Activated T-helper 17 cell treated with anti-CD3 and anti-CD28 coated beads, Interleukin-2, amount 50 U/mL, for 72 hours (primary cell): Measurements from ENCODE around the gene TUBA1A. TPM values are rescaled to one million over a fixed set of nuclear protein-coding genes. Genes with fewer than 3 reads are reported as not detected.
"Not testable (repeated sequence)": the region's sequence is repeated elsewhere in the genome, so short reads cannot be mapped to it uniquely, and the experiment has no call there.

Experiments used
- ATAC-seq: fragments of 150-1000 bp; cut with Tn5 transposase; replicated peaks from 2 replicates; pipeline ENCODE4 v1.10.0; 2021; ENCODE audit warnings: mild to moderate bottlenecking, moderate library complexity
- H3K27ac Mint-ChIP-seq: one replicate; pipeline ENCODE4 v1.8.0; 2022; ENCODE audit warnings: mixed read lengths
- H3K27me3 Mint-ChIP-seq: one replicate; pipeline ENCODE4 v1.8.0; 2022; ENCODE audit warnings: mixed read lengths
- H3K36me3 Mint-ChIP-seq: one replicate; pipeline ENCODE4 v1.8.0; 2022; ENCODE audit warnings: low read depth, mild to moderate bottlenecking, mixed read lengths
- H3K4me1 Mint-ChIP-seq: one replicate; pipeline ENCODE4 v1.8.0; 2022; ENCODE audit warnings: mixed read lengths
- H3K4me3 Mint-ChIP-seq: one replicate; pipeline ENCODE4 v1.8.0; 2022; ENCODE audit warnings: mild to moderate bottlenecking, mixed read lengths
- H3K9me3 Mint-ChIP-seq: one replicate; pipeline ENCODE4 v1.8.0; 2022; ENCODE audit warnings: mixed read lengths
- total RNA-seq, 2 donors: library from RNA; stranded (reverse); gene quantifications; one replicate each; pipeline ENCODE4 v1.2.3, GENCODE V29; 2022

The TUBA1A gene
- total RNA-seq, 2 donors from 2014 or later = 57.9 to 72.6 TPM

DNA sequence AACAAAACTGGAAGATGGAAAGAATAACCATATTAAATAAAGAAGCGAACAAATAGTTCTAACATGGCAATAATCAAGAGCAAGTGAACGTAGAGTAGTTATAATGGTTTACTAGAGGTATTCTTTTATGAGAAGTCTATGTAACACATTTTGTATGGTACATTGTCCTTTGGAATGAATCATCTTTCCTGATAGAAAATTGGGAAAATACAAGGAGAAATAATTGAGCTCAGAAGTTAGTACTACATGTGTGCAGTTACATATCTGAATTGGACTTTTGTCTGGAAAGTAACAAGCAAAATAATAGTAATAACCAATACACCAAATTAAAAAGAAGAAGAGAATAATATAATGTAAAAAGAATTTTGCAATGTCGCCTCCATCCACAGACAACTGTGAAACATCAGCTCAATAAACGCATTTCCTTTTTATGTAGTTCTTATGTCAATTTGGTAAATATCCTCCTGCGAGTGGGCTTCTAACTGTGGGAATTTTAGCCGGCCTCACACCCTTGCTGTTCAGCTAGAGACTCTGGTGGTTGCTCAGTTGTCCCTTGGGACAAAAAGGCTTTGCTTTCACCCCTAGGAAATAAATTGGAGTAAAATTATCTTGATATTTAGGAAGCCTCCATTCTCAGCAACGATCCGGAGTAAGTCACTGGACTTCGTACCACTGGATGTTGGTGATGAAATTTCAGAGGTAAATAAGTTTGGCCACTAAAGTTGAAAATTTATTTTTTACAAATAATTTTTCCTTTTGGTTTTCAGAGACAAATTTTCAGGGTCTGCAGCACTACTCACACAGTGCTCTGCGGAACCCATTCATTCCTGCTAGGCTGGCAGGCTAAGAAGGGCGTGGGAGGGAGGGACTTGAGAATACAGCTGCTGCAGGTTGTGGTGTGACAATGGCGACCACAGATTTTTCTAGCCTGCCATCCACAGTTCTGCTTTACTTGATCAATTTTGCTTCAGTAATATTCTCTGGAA is 1.1 kb upstream of the TUBA1A start:
- peaks cover 12% of the 10 kb centered on the region for H3K4me1 Mint-ChIP-seq
- H3K9me3 Mint-ChIP-seq = no peaks in the 10 kb centered on the region
- H3K4me3 Mint-ChIP-seq = peak overlapping the region; percentile 94
- ATAC-seq = no peak
- no peaks in the 10 kb centered on the region for H3K27me3 Mint-ChIP-seq
- H3K36me3 Mint-ChIP-seq = peaks cover 34% of the 10 kb centered on the region
- H3K27ac Mint-ChIP-seq = peak overlapping the region; percentile 96

DNA sequence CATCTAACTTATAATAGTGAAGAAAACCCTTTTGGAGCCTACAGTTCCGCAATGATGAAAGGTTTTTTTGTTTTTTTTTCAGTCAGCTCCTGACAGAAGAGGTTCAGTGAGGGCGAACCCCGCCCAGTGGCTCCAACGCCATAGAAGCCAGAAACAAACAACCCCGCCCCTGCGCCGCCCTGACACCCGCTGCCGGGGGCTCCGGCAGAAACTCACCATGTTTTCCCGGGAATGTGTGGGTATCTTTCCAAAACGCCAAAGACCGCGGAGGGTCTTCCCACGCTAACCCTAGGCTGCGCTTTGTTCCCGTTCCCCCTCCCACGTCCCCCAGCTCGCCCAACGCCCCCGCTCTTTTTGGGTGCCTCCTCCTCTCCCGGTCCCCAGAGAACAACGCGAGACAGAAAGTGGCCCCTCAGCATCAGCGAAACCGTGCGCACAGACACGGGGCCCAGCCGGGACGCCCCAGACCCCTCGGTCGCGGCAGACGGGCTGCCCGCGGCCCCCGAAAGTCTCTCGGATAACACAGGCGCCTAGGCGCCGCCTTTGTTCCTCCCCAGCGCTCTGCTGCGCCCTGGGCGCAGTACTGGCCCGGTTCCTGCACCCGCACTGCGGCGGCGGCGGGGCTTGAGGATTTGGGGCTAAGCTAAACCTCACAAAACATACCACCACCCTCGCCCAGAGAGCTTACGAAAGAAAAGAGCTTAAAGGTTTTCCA is 522 bp downstream of the TUBA1A start:
- H3K4me1 Mint-ChIP-seq = peaks cover 16% of the 10 kb centered on the region
- no peaks in the 10 kb centered on the region for H3K9me3 Mint-ChIP-seq
- no peaks in the 10 kb centered on the region for H3K27me3 Mint-ChIP-seq
- ATAC-seq = peak; percentile 59
- peak overlapping the region; percentile 94 for H3K4me3 Mint-ChIP-seq
- H3K36me3 Mint-ChIP-seq = peaks cover 50% of the 10 kb centered on the region
- H3K27ac Mint-ChIP-seq = peak overlapping the region; percentile 96

DNA sequence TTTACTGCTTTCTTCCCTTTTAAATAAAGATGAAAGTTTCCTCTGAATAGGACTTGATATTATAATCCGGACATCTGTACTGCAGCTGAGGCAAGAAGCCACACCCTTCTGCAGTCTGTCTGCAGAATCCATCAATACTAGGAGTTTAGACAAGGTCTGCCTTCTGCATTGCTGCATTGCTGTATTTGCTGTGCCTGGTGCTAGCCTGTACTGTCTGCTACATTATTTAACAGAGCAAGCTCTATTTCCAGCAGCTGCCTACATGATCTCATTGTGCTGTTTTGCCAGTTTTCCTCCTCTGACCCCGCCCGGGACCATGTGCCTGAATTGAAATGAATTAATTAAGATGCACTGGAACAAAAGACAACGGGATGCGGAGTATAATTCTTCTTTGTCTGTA is 1.7 kb downstream of the TUBA1A start:
- peak overlapping the region; percentile 94 for H3K4me3 Mint-ChIP-seq
- H3K36me3 Mint-ChIP-seq = peaks cover 52% of the 10 kb centered on the region
- H3K27ac Mint-ChIP-seq = peak overlapping the region; percentile 96
- no peak for ATAC-seq
- peaks cover 16% of the 10 kb centered on the region for H3K4me1 Mint-ChIP-seq
- no peaks in the 10 kb centered on the region for H3K9me3 Mint-ChIP-seq
- H3K27me3 Mint-ChIP-seq = no peaks in the 10 kb centered on the region

DNA sequence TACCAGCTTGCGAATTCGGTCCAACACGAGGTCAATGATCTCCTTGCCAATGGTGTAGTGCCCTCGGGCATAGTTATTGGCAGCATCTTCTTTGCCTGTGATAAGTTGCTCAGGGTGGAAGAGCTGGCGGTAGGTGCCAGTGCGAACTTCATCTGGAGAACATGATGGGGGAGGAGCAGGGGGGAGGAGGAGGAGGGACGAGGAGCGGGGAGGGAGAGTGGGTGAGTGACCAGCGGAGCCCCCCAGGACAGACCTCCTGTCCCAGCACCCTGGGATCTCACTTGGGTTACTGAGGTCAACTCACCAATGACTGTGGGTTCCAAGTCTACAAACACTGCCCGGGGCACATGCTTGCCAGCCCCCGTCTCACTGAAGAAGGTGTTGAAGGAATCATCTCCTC is 2.6 kb downstream of the TUBA1A start:
- Mint-ChIP-seq H3K4me3 (peak overlapping the region; percentile 12), H3K36me3 (peaks cover 52% of the 10 kb centered on the region), H3K4me1 (peaks cover 18% of the 10 kb centered on the region)
- not testable (repeated sequence) for H3K9me3 Mint-ChIP-seq, H3K27me3 Mint-ChIP-seq, ATAC-seq, H3K27ac Mint-ChIP-seq

DNA sequence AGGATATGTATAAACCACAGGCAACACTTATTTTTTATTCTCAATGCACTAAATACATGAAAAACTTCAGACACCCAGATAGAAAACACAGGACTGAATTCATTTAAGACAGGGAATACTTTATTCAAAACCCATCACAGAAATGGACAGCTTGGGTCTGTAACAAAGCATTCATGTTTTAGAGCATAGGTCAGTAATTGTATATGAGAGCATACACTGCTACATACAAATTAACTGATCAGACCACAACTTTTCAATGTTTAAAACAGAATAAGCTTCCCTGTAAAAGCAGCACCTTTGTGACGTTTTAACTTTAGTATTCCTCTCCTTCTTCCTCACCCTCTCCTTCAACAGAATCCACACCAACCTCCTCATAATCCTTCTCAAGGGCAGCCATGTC is 4.2 kb downstream of the TUBA1A start:
- H3K27me3 Mint-ChIP-seq, H3K4me3 Mint-ChIP-seq, ATAC-seq, H3K9me3 Mint-ChIP-seq: not testable (repeated sequence)
- peaks cover 52% of the 10 kb centered on the region for H3K36me3 Mint-ChIP-seq
- H3K4me1 Mint-ChIP-seq = peaks cover 17% of the 10 kb centered on the region
- H3K27ac Mint-ChIP-seq = peak overlapping the region; percentile 54

DNA sequence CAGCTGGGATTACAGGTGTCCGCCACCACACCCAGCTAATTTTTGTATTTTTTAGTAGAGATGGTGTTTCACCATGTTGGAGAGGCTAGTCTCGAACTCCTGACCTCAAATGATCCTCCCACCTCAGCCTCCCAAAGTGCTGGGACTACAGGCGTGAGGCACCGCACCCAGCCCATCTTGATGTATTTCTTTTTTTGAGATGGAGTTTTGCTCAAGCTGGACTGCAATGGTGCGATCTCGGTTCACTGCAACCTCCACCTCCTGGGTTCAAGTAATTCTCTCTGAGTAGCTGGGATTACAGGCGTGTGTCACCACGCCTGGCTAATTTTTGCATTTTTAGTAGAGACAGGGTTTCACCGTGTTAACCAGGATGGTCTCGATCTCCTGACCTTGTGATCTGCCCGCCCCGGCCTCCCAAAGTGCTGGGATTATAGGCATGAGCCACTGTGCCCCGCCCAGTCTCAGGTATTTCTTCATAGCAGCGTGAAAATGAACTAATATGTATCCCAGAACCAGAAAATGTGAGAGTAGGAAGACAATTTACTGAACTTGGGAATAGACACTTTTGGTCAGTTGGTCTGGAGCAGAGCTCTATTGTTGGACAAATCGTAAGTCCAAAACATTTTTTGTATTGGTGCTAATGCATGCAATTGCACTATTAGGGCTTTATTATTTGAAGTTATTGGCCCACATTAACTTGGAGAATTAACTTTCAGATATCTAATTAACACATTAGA is 5.5 kb downstream of the TUBA1A start:
- Mint-ChIP-seq H3K36me3 (peaks cover 52% of the 10 kb centered on the region), H3K4me1 (peaks cover 13% of the 10 kb centered on the region), H3K27ac (peak overlapping the region; percentile 62)
- H3K27me3 Mint-ChIP-seq, H3K9me3 Mint-ChIP-seq, ATAC-seq, H3K4me3 Mint-ChIP-seq: not testable (repeated sequence)

DNA sequence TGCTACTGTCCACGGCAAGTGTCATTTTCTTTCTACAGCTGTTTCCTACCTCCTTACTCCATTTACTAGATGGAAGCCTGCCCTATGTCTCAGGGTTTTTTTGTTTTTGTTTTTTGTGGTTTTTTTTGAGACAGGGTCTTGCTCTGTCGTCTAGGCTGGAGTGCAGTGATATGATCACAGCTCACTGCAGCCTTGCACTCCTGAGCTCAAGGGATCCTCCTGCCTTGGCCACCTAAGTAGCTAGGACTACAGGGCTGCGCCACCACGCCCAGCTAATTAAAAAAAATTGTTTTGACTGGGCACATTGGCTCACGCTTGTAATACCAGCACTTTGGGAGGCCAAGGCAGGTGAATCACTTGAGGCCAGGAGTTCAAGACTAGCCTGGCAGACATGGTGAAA is 14.7 kb downstream of the TUBA1A start:
- ATAC-seq = no peak
- Mint-ChIP-seq H3K4me3 (no peak overlapping the region), H3K27me3 (peaks cover 2% of the 10 kb centered on the region), H3K36me3 (no peaks in the 10 kb centered on the region), H3K27ac (no peak overlapping the region), H3K4me1 (no peaks in the 10 kb centered on the region), H3K9me3 (no peaks in the 10 kb centered on the region)

DNA sequence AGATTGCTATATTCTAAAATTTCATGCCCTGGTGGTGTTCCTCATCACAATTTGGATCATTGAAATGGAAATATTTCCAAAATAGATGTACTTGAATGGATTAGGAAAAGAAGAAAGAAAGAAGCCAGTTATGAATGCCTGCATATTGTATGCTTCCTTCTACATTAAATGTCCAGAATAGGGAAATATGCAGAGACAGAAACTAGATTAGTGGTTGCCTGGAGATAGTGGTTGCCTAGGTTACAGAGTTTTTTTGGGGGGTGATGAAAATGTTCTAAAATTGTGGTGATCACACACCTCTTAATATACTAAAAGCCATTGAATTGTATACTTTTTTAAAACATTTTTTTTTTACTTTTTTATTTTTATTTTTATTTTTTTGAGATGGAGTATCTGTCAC is 18.0 kb downstream of the TUBA1A start:
- no peaks in the 10 kb centered on the region for H3K36me3 Mint-ChIP-seq
- no peak overlapping the region for H3K27ac Mint-ChIP-seq
- H3K4me1 Mint-ChIP-seq = no peaks in the 10 kb centered on the region
- H3K27me3 Mint-ChIP-seq = peaks cover 2% of the 10 kb centered on the region
- ATAC-seq = no peak
- no peak overlapping the region for H3K4me3 Mint-ChIP-seq
- H3K9me3 Mint-ChIP-seq = no peaks in the 10 kb centered on the region

DNA sequence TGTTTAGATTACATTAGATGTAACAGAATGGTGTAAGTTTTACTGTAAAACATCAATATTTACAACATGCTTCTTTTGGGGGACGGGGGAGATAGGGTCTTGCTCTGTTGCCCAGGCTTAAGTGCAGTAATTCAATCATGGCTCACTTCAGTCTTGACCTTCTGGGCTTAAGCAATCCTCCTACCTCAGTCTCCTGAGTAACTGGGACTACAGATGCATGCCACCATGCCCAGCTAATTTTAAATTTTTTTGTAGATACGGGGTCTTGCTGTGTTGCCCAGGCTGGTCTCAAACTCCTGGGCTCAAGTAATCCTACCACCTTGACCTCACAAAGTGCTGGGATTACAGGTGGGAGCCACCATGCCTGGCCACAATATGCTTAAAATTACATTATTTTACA is 23.8 kb downstream of the TUBA1A start:
- no peak for ATAC-seq
- Mint-ChIP-seq H3K36me3 (no peaks in the 10 kb centered on the region), H3K4me1 (no peaks in the 10 kb centered on the region), H3K27ac (no peak overlapping the region), H3K4me3 (no peak overlapping the region), H3K9me3 (no peaks in the 10 kb centered on the region), H3K27me3 (no peaks in the 10 kb centered on the region)

DNA sequence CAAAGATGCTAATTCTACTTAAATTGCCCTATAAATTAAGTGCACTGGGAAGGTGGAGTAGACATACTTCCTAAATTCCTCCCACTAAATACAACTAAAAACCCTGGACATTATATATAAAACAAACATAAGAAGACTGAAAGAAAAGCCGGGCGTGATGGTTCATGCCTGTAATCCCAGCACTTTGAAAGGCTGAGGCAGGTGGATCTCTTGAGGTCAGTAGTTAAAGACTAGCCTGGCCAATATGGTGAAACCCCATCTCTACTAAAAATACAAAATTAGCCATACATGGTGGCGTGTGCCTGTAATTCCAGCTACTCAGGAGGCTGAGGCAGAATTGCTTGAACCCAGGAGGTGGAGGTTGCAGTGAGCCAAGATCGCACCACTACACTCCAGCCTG is 27.0 kb downstream of the TUBA1A start:
- not testable (repeated sequence) for H3K36me3 Mint-ChIP-seq, ATAC-seq, H3K4me3 Mint-ChIP-seq

DNA sequence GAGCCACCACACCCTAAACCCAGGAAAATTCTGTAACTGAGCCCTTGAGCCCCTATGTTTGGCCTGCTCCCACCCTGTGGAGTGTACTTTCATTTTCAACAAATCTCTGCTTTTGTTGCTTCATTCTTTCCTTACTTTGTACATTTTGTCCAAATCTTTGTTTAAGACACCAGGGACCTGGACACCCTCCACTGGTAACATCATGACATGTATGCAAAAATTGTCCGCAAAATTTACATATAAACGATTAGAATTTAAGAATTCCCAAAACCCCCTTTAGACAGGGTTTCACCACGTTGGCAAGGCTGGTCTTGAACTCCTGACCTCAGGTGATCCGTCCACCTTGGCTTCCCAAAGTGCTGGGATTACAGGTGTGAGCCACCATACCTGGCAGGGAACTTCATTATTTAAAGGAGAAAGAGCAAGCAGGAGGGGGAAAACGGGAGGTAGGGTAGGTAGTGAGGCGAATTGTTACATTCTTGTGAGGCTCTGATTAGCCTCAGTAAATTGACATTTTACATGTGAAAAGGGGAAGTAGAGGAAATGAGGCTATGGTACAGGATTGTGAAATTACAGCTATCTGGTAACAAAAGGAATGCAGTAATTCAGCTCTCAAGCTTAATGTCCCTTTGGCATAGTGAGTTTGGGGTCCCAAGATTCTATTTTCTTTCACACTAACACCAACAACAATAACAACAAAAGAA is 27.6 kb downstream of the TUBA1A start:
- Mint-ChIP-seq H3K27me3 (no peaks in the 10 kb centered on the region), H3K36me3 (no peaks in the 10 kb centered on the region), H3K27ac (no peak overlapping the region), H3K9me3 (no peaks in the 10 kb centered on the region), H3K4me3 (no peak overlapping the region), H3K4me1 (no peaks in the 10 kb centered on the region)
- no peak for ATAC-seq

More for the DNA sequence above, 27.0 kb downstream of the TUBA1A start:
- not testable (repeated sequence) for H3K9me3 Mint-ChIP-seq, H3K4me1 Mint-ChIP-seq, H3K27ac Mint-ChIP-seq, H3K27me3 Mint-ChIP-seq

DNA sequence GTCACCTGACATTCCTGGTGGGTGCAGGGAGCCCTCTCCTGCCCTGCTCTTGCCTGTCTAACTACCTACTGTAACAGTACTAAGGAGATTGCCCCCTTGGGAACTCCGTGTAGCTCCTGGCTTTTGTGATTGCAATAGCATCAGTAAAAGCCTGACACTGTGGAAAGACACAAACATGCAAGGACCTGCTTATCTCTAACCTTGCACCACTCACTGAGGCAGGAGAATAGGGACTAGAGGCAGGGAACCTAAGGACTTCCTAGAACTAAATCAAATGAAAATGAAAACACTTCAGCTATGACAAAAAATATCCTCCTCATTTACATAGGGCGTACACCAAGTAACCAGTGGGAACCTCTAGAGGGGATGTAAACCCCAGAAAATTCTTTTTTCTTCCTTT is 28.5 kb downstream of the TUBA1A start:
- Mint-ChIP-seq H3K4me1 (no peaks in the 10 kb centered on the region), H3K4me3 (no peak overlapping the region), H3K27me3 (no peaks in the 10 kb centered on the region), H3K9me3 (no peaks in the 10 kb centered on the region), H3K27ac (no peak overlapping the region), H3K36me3 (no peaks in the 10 kb centered on the region)
- no peak for ATAC-seq

DNA sequence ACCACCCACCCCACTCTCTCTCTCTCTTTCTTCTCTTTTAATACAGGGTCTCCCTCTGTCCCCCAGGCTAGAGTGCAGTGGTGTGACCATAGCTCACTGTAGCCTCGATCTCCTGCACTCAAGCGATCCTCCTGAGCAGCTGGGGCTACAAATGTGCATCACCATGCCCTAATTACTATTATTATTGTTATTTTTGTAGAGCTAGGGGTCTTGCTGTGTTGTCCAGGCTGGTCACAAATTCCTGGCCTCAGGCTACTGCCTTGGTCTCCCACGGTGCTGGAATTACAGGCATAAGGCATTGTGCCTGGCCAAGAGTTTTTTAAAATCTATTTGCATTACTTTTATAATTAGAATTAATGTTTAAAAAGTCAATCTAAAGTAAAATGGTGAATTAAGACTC is 34.7 kb downstream of the TUBA1A start:
- Mint-ChIP-seq H3K36me3 (no peaks in the 10 kb centered on the region), H3K4me3 (no peak overlapping the region), H3K27me3 (no peaks in the 10 kb centered on the region), H3K4me1 (peaks cover 4% of the 10 kb centered on the region), H3K9me3 (no peaks in the 10 kb centered on the region), H3K27ac (no peak overlapping the region)
- no peak for ATAC-seq

DNA sequence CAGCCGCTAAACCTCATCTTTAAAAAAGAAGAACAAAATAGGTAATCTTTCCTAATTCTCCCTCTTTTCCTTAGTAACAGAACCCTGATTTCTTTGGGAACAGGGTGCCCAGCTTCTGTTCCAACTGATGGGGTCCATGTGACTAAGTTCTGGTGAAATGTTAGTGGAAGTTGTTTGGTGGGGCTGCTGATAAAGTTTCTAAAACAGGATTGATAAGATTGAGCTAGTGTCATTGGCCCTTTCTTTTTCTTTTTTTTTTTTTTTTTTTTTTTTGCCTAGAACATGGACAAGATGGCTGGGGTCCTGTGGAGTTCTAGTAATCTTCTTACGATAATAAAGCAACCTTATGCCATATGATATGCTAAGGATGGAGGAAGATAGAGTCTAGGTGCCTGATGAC is 41.5 kb downstream of the TUBA1A start:
- Mint-ChIP-seq H3K4me3 (no peak overlapping the region), H3K4me1 (peaks cover 4% of the 10 kb centered on the region), H3K27ac (no peak overlapping the region), H3K9me3 (no peaks in the 10 kb centered on the region), H3K27me3 (no peaks in the 10 kb centered on the region), H3K36me3 (no peaks in the 10 kb centered on the region)
- ATAC-seq = no peak
